Testis (tissue), 3 donors: ENCODE measurements around the gene SMAD7. TPM values are rescaled to one million over a fixed set of nuclear protein-coding genes. Genes with fewer than 3 reads are reported as not detected.

ENCODE experiments used
- DNase-seq: peaks from one replicate; pipeline ENCODE4 v3.0.0-alpha.2; 2019
- H3K27ac ChIP-seq, 2 donors: fragments of 200-600 bp; sonication (generic); one replicate each; pipeline ENCODE4 v1.5.1; 2019
- H3K27me3 ChIP-seq: fragments of 200-600 bp; sonication (generic); one replicate; pipeline ENCODE4 v1.5.1; 2019
- H3K36me3 ChIP-seq: fragments of 200-600 bp; sonication (generic); one replicate; pipeline ENCODE4 v1.5.1; 2017; ENCODE audit warnings: low read depth; ENCODE audit errors: missing control alignments
- H3K4me1 ChIP-seq: fragments of 200-600 bp; sonication (generic); one replicate; pipeline ENCODE4 v1.5.1; 2019
- H3K4me3 ChIP-seq, 2 donors: fragments of 200-600 bp; sonication (generic); one replicate each; pipeline ENCODE4 v1.5.1; 2017 to 2019
- H3K9me3 ChIP-seq: fragments of 200-600 bp; sonication (generic); one replicate; pipeline ENCODE4 v1.5.1; 2017
- POLR2A ChIP-seq: fragments of 450-650 bp; IDR thresholded peaks from one replicate; pipeline ENCODE4 v1.6.1; 2017; ENCODE audit warnings: antibody characterized with exemption, mild to moderate bottlenecking, moderate library complexity
- WGBS, 2 donors: methylation state at CpG; one replicate each; pipeline ENCODE4 v1.1.5; 2018; 5-methylcytosine and 5-hydroxymethylcytosine counted together
- intact Hi-C: fragments of 100-400 bp; cut with DNase I; formaldehyde crosslinking; loops from one replicate; pipeline ENCODE4 v1.15.1; 2023; ENCODE audit warnings: low total_unique reads
- polyA plus RNA-seq: library from polyadenylated mRNA; stranded (reverse); fragments of 350-450 nt; fragmentation: Illumina TruSeq; extraction: RNeasy Lipid Tissue Mini Kit (QIAGEN cat#74804); gene quantifications from one replicate; pipeline ENCODE4 v1.2.3, GENCODE V29; 2014; ENCODE audit warnings: low read depth, low replicate concordance; ENCODE audit not compliant: insufficient read depth
- total RNA-seq, 2 donors: library from RNA; depleted of rRNA; stranded (reverse); fragments of >200 nt; gene quantifications; one replicate each; pipeline ENCODE4 v1.2.3, GENCODE V29; 2016
- TF ChIP-seq, protein P1 (sequence below), 3 experiments: fragments of 450-650 bp in 2 of 3; fragments of 200-600 bp in 1 of 3; sonication (generic) in 1 of 3; IDR thresholded peaks; one replicate each; pipeline ENCODE4 v1.5.1; 2016 to 2019; ENCODE audit warnings: antibody characterized with exemption in 3 of 3, mild to moderate bottlenecking in 2 of 3, moderate library complexity in 1 of 3

The SMAD7 gene
- total and polyA plus RNA-seq, 3 donors from 2014 or later: 7.5 to 14.6 (median 9.8) TPM

DNA sequence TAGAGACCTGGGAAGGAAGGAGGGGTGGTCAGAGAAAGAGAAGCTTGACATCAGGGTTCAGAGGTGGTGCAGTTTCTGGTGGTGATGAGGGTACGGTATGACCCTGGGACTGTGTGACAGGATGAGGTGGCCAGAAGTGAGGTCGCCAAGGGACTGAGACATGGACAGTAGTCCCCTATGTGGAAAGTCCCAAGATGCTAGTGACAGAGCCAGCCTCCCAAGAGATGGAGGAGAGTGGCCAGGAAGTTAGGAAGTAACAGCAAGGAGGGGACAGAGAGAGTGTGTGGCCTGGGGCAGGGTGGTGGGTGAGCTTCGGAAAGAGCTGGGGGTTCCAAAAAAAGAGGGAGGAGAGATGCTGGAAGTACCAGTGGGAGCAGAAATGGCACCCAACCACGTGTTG, 66.0 kb downstream of the SMAD7 start:
- Histone ChIP-seq H3K36me3 (no peaks in the 10 kb centered on the region), H3K27ac (no peak overlapping the region), H3K9me3 (no peaks in the 10 kb centered on the region), H3K27me3 (no peaks in the 10 kb centered on the region), H3K4me1 (peaks cover 6% of the 10 kb centered on the region), H3K4me3 (no peak overlapping the region)
- intact Hi-C loops: no loop called here
- WGBS, 2 donors: 88% methylated on average over 4 of the region's 4 CpGs
- DNase-seq: no peak
- no peak for TF ChIP-seq POLR2A
- TF ChIP-seq, protein P1, sequence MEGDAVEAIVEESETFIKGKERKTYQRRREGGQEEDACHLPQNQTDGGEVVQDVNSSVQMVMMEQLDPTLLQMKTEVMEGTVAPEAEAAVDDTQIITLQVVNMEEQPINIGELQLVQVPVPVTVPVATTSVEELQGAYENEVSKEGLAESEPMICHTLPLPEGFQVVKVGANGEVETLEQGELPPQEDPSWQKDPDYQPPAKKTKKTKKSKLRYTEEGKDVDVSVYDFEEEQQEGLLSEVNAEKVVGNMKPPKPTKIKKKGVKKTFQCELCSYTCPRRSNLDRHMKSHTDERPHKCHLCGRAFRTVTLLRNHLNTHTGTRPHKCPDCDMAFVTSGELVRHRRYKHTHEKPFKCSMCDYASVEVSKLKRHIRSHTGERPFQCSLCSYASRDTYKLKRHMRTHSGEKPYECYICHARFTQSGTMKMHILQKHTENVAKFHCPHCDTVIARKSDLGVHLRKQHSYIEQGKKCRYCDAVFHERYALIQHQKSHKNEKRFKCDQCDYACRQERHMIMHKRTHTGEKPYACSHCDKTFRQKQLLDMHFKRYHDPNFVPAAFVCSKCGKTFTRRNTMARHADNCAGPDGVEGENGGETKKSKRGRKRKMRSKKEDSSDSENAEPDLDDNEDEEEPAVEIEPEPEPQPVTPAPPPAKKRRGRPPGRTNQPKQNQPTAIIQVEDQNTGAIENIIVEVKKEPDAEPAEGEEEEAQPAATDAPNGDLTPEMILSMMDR (IDR thresholded peaks at IDR 0.05): no peak

DNA sequence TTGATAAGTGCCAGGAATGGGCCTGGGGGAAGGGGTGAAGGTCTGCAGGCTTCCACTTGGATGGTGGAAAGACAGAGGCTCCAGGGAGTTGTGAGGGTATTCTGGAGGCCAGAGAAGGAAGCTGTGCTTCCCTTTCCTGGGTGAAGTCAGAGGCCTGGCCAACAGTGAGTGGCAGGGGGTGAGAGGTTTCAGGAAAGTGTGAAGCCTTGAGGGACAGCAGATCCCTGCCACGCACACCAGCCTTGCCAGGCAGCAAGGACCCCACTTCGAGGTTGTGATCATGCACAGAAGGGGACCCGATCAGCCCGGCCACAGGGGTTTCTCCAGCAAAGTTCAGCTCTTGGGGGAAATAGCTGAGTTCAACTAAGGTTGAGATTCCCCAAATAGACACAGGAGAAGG, 66.5 kb downstream of the SMAD7 start:
- TF ChIP-seq POLR2A: no peak
- TF ChIP-seq, protein P1 (IDR thresholded peaks at IDR 0.05): no peak
- Histone ChIP-seq H3K4me3 (no peak overlapping the region), H3K27ac (no peak overlapping the region), H3K36me3 (no peaks in the 10 kb centered on the region), H3K27me3 (no peaks in the 10 kb centered on the region), H3K9me3 (no peaks in the 10 kb centered on the region), H3K4me1 (peaks cover 2% of the 10 kb centered on the region)
- intact Hi-C loops: no loop called here
- no peak for DNase-seq
- WGBS, 2 donors: 83% methylated on average over 4 of the region's 4 CpGs

DNA sequence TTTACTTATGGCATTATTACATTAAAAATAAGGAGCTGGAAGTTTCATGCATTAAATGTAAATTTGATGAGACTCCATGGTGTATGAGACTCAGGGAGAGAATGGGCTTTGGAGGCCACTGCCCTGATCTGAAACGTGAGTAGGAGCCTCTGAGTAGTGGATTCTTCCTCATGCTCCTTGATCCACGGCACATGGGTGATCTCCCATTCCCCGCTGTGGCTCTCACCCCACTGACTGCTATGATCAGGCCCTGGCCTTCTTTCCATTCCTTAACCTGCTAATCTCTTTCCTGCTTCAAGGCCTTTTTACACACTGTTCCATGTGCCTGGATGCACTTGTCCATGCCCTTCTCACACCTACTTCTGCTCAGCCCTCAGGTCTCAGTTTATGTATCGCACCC, 68.4 kb downstream of the SMAD7 start:
- WGBS, 2 donors: 88 to 94% methylated on average over 4 of the region's 4 CpGs
- DNase-seq: no peak
- TF ChIP-seq, protein P1 (IDR thresholded peaks at IDR 0.05): no peak
- no peak for TF ChIP-seq POLR2A
- H3K9me3 ChIP-seq: no peaks in the 10 kb centered on the region
- intact Hi-C loops: no loop called here
- H3K4me1 ChIP-seq: no peaks in the 10 kb centered on the region
- H3K27me3 ChIP-seq: no peaks in the 10 kb centered on the region
- no peaks in the 10 kb centered on the region for H3K36me3 ChIP-seq
- no peak overlapping the region for H3K27ac ChIP-seq
- H3K4me3 ChIP-seq: no peak overlapping the region

DNA sequence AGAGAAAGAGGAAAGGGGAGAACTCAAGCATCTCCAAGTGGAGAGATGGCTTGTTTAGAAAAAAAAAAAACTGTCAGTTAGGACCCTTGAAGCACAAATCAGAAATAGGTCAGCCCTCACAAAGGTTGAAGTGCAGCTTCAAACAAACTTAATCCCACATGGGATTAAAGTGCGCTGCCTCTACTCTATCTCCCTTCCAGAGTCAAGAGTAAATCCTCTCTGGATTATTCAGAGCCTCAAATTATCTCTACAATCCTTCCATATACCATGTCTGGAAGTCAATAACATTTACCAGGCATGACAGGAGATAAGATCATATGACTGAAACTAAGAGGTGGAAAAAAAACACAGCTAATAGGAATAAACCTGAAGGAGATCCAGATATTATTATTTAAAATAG, 69.8 kb downstream of the SMAD7 start:
- H3K27ac ChIP-seq: no peak overlapping the region
- H3K27me3 ChIP-seq: no peaks in the 10 kb centered on the region
- intact Hi-C loops: no loop called here
- no peaks in the 10 kb centered on the region for H3K4me1 ChIP-seq
- DNase-seq: no peak
- 100% methylated on average over 1 of the region's 1 CpG for WGBS, 2 donors
- no peak for TF ChIP-seq POLR2A
- TF ChIP-seq, protein P1 (IDR thresholded peaks at IDR 0.05): no peak
- no peak overlapping the region for H3K4me3 ChIP-seq
- no peaks in the 10 kb centered on the region for H3K9me3 ChIP-seq
- H3K36me3 ChIP-seq: no peaks in the 10 kb centered on the region

DNA sequence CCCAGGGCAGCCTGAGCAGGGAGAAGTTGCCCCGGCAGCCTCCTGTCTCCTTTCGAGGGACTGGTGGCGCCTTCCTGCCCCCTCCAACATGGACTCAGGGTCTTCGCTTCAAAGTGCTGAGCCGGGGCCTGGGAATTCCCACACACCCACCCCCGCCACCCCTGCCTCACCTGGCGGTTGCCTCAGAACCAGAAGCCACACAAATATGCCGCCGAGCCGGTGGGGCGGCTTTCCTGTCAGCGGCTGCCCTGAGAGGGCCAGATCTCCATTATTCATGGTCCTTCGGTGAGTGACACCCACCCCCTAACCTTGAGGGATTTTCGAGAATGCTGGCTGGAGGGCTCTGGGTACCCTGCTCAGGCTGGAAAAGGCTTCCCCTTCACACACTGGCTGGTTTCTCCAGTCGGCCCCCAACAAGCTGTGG, 71.7 kb downstream of the SMAD7 start:
- no peak overlapping the region for H3K4me3 ChIP-seq
- H3K27me3 ChIP-seq: no peaks in the 10 kb centered on the region
- TF ChIP-seq, protein P1 (IDR thresholded peaks at IDR 0.05): no peak
- TF ChIP-seq POLR2A: no peak
- 82 to 85% methylated on average over 6 to 15 of the region's 15 CpGs for WGBS, 2 donors
- no peak overlapping the region for H3K27ac ChIP-seq
- H3K36me3 ChIP-seq: no peaks in the 10 kb centered on the region
- no peak for DNase-seq
- intact Hi-C loops: no loop called here
- no peaks in the 10 kb centered on the region for H3K9me3 ChIP-seq
- H3K4me1 ChIP-seq: no peaks in the 10 kb centered on the region
